ENCODE results near the gene EMSY.

The EMSY gene

DNA sequence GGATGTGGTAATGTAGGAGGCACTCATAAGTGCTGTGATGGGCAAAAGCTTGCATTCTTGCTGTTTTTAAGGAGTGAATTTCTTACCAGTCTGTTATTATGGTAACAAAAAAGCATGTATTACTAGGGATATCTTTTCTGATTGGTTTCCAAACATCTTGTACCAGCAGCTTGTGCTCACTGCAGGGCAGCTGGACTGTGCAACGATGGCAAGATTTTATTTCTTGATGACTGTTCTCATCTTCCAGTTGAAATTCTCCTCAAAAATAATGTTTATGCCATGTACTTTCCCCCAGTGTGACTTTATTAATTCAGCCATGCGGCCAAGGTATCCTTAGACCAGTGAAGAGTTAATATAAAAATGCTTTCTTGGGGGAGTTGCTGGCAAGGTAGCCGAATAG is 35.4 kb downstream of the EMSY start:
- Mint-ChIP-seq H3K4me1 (no peaks in the 10 kb centered on the region), H3K9me3 (peaks cover 82% of the 10 kb centered on the region)

DNA sequence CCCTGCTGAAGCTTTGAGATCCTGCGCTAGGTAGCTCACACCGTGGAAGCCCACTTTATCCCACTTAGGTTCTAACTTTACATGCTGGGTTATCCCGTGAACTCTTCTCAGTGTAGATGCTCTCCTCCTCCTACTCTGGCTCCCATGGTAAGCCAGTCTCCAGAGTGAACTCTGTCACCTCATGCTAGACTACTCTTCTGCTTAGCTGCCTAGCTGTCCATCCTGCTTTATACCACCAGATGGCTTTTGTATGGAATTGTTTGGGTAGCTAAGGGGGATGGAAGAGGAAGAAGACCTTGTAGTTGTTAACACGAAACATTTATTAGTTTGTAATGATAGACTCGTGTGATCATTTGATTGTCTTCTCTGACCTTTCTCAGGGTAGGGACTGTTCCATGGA is 46.8 kb downstream of the EMSY start:
- Mint-ChIP-seq H3K36me3 (ENCODE audit: low read depth) (peaks cover 77% of the 10 kb centered on the region), H3K4me3 (no peak overlapping the region), H3K9me3 (peaks cover 22% of the 10 kb centered on the region), H3K27me3 (ENCODE audit: low read depth, poor library complexity) (no peaks in the 10 kb centered on the region), H3K27ac (peak overlapping the region; percentile 49), H3K4me1 (no peaks in the 10 kb centered on the region)
- TF ChIP-seq, protein P1, sequence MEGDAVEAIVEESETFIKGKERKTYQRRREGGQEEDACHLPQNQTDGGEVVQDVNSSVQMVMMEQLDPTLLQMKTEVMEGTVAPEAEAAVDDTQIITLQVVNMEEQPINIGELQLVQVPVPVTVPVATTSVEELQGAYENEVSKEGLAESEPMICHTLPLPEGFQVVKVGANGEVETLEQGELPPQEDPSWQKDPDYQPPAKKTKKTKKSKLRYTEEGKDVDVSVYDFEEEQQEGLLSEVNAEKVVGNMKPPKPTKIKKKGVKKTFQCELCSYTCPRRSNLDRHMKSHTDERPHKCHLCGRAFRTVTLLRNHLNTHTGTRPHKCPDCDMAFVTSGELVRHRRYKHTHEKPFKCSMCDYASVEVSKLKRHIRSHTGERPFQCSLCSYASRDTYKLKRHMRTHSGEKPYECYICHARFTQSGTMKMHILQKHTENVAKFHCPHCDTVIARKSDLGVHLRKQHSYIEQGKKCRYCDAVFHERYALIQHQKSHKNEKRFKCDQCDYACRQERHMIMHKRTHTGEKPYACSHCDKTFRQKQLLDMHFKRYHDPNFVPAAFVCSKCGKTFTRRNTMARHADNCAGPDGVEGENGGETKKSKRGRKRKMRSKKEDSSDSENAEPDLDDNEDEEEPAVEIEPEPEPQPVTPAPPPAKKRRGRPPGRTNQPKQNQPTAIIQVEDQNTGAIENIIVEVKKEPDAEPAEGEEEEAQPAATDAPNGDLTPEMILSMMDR (IDR thresholded peaks at IDR 0.05) = no peak
- no peak for DNase-seq

More for the DNA sequence above, 35.4 kb downstream of the EMSY start:
- Mint-ChIP-seq H3K4me3 (no peak overlapping the region), H3K36me3 (ENCODE audit: low read depth) (peaks cover 98% of the 10 kb centered on the region), H3K27me3 (ENCODE audit: low read depth, poor library complexity) (no peaks in the 10 kb centered on the region), H3K27ac (no peak overlapping the region)
- TF ChIP-seq, protein P1 (IDR thresholded peaks at IDR 0.05) = no peak
- DNase-seq = no peak

DNA sequence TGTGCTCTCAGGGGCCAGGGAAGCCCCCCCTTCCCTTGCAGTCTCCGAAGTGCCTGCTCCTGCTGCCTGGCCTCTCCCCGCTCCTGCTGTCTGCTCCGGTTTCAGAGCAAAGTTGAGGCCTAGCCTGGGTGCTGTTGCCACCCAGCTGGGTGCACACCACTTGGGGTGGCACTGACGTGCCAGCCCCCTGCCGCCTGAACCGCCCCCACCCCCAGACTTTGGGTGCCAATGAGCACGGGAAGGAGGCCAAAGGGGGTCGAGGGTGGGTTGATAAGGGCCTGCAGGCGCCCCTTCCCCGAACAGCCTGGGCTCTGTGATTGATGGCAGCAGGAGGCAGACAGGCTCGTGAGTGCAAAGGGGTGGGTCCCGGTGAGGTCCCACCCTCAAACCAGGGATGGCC is 48.2 kb downstream of the EMSY start:
- TF ChIP-seq, protein P1 (IDR thresholded peaks at IDR 0.05) = no peak

DNA sequence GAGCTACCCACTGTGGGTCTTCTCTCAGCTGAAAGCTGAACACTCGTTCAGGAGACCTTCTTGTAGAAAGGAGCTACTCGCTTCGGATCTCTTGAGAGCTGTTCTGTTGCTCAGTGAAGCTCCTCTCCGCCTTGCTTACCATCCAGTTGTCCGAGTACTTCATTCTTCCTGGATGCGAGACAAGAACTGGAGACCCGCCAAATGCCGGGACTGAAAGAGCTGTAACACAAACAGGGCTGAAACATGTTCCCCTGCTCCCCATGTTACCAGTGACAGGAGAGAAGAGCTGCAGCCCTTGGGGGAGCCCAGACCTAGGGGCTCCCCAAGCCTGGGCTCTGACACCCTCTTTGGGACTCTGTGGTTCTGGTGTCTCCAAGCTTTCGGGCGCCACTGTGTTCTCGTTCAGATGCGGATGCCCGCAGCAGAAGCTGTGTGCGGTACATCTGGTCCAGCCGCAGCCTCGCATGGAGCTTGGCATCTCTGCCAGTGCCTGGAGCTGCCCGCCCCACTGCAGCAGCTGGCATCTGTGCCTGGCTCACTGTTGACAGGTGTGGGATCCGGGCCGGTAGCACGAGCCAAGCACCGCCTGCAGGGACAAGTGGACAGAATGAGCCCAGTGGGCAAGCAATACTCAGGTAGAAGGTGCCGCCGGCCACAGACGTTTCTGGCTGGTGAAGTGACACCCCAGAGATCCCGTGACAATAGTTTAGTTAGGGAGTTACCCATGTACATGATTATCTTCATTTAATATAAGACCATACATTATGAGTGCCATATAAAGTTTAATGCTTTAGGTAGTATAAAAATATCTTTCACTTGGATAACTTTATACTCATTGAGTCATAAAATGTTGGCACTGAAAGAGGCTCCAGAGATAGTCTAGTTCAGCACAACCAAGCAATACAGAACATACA is 49.1 kb downstream of the EMSY start:
- no peak overlapping the region for H3K27ac Mint-ChIP-seq
- H3K36me3 Mint-ChIP-seq (ENCODE audit: low read depth) = peaks cover 78% of the 10 kb centered on the region
- H3K9me3 Mint-ChIP-seq = peaks cover 21% of the 10 kb centered on the region

More for the DNA sequence above, 48.2 kb downstream of the EMSY start:
- H3K36me3 Mint-ChIP-seq (ENCODE audit: low read depth) = peaks cover 78% of the 10 kb centered on the region
- DNase-seq = no peak
- H3K27me3 Mint-ChIP-seq (ENCODE audit: low read depth, poor library complexity) = no peaks in the 10 kb centered on the region
- peaks cover 20% of the 10 kb centered on the region for H3K9me3 Mint-ChIP-seq
- no peak overlapping the region for H3K4me3 Mint-ChIP-seq
- H3K4me1 Mint-ChIP-seq = no peaks in the 10 kb centered on the region
- H3K27ac Mint-ChIP-seq = peak overlapping the region; percentile 69

DNA sequence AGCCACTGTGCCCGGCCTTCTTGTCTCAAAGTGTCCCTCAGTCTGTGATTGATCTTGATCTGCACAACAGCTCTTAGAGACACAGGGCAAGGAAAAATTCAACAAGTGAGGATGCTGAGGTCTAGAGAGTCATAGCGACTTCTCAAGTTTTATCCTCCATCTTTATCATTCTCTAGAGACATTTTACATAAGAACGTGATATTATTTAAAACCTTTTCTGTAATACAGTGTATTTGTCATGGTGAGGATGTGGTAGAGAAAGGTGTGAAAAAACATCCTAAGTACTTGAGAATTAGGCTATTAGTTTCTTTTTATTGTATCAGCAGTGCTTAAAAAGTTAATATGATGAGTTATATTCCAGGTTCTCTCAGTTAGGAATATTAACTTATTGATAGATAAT is 50.2 kb downstream of the EMSY start:
- peak overlapping the region; percentile 45 for H3K27ac Mint-ChIP-seq
- no peak for DNase-seq
- no peaks in the 10 kb centered on the region for H3K4me1 Mint-ChIP-seq
- H3K9me3 Mint-ChIP-seq = peaks cover 20% of the 10 kb centered on the region
- peaks cover 78% of the 10 kb centered on the region for H3K36me3 Mint-ChIP-seq (ENCODE audit: low read depth)
- no peaks in the 10 kb centered on the region for H3K27me3 Mint-ChIP-seq (ENCODE audit: low read depth, poor library complexity)
- no peak overlapping the region for H3K4me3 Mint-ChIP-seq
- TF ChIP-seq, protein P1 (IDR thresholded peaks at IDR 0.05) = no peak

More for the DNA sequence above, 49.1 kb downstream of the EMSY start:
- H3K27me3 Mint-ChIP-seq (ENCODE audit: low read depth, poor library complexity) = no peaks in the 10 kb centered on the region
- TF ChIP-seq, protein P1 (IDR thresholded peaks at IDR 0.05) = no peak
- H3K4me3 Mint-ChIP-seq = no peak overlapping the region
- H3K4me1 Mint-ChIP-seq = no peaks in the 10 kb centered on the region
- DNase-seq = no peak

DNA sequence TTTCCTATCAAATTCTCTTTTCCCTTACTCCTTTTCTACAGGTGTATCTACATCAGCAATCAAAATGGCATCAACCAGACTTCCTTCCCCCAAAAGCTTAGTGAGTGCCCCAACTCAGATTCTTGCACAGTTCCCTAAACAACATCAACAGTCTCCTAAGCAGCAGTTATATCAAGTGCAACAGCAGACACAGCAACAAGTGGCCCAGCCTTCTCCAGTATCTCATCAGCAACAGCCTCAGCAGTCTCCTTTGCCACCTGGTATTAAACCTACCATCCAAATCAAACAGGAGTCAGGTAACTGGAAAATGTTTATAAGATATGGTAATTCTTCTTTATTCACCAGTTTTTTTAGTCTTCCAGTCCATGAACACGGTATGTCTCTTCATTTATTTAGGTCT is 51.4 kb downstream of the EMSY start:
- peaks cover 27% of the 10 kb centered on the region for H3K9me3 Mint-ChIP-seq
- no peak for DNase-seq
- H3K36me3 Mint-ChIP-seq (ENCODE audit: low read depth) = peaks cover 78% of the 10 kb centered on the region
- H3K4me3 Mint-ChIP-seq = no peak overlapping the region
- no peak overlapping the region for H3K27ac Mint-ChIP-seq
- H3K27me3 Mint-ChIP-seq (ENCODE audit: low read depth, poor library complexity) = no peaks in the 10 kb centered on the region
- TF ChIP-seq, protein P1 (IDR thresholded peaks at IDR 0.05) = no peak
- H3K4me1 Mint-ChIP-seq = no peaks in the 10 kb centered on the region

Measured in nephron progenitor cell (in vitro differentiated cells).